BLaER1 treated with 17β-estradiol and CSF1 and Interleukin-3, amounts not matched to agents 10 nM and 100 nM (cell line): ENCODE data around the gene TRMU.

Source experiments
- H3K27ac ChIP-seq, 11 experiments: shearing (Covaris generic); formaldehyde crosslinking; 2 replicates each; pipeline ENCODE4 v1.8.1; 2022
- H3K27me3 ChIP-seq, 11 experiments: shearing (Covaris generic); formaldehyde crosslinking; 2 replicates each; pipeline ENCODE4 v1.8.1; 2022
- H3K36me3 ChIP-seq, 11 experiments: shearing (Covaris generic); formaldehyde crosslinking; 2 replicates each; pipeline ENCODE4 v1.8.1; 2022
- H3K4me1 ChIP-seq, 10 experiments: shearing (Covaris generic); formaldehyde crosslinking; 2 replicates each; pipeline ENCODE4 v1.8.1; 2022
- H3K4me2 ChIP-seq, 11 experiments: shearing (Covaris generic); formaldehyde crosslinking; 2 replicates each; pipeline ENCODE4 v1.8.1; 2022
- H3K4me3 ChIP-seq, 10 experiments: shearing (Covaris generic); formaldehyde crosslinking; 2 replicates each; pipeline ENCODE4 v1.8.1; 2022
- H3K9ac ChIP-seq, 11 experiments: shearing (Covaris generic); formaldehyde crosslinking; 2 replicates each; pipeline ENCODE4 v1.8.1; 2022
- H3K9me3 ChIP-seq, 11 experiments: shearing (Covaris generic); formaldehyde crosslinking; replicated peaks in 1 of 11; 2 replicates each; pipeline ENCODE4 v1.8.1; 2022
- H4K20me1 ChIP-seq, 11 experiments: shearing (Covaris generic); formaldehyde crosslinking; 2 replicates each; pipeline ENCODE4 v1.8.1; 2022
- Cebpa-rat ChIP-seq, 11 experiments: shearing (Covaris generic); IDR thresholded peaks; 2 replicates each; pipeline ENCODE4 v1.8.1; 2022

Gene TRMU

GRCh38 chr22:46323162-46323561 lies 12.4 kb upstream of the TRMU start:
- Histone ChIP-seq H4K20me1 (peaks cover 0 to 83% (median 38%) of the 10 kb centered on the region in 11 experiments; a peak in 13 of 22 replicates), H3K36me3 (peaks cover 7 to 100% (median 100%) of the 10 kb centered on the region in 11 experiments), H3K4me2 (no peak overlapping the region)

GRCh38 chr22:46326066-46326680 lies 9.3 kb upstream of the TRMU start:
- H3K4me3 ChIP-seq: no peak overlapping the region
- no peaks in the 10 kb centered on the region for H3K4me1 ChIP-seq
- no peak overlapping the region for H3K9ac ChIP-seq
- H3K4me2 ChIP-seq: no peak overlapping the region
- peaks cover 0 to 100% (median 100%) of the 10 kb centered on the region in 11 experiments; a peak in 21 of 22 replicates for H3K36me3 ChIP-seq
- H4K20me1 ChIP-seq: peaks cover 0 to 73% (median 16%) of the 10 kb centered on the region in 11 experiments; a peak in 12 of 22 replicates
- H3K27me3 ChIP-seq: no peaks in the 10 kb centered on the region
- no peak overlapping the region for H3K27ac ChIP-seq
- no peaks in the 10 kb centered on the region for H3K9me3 ChIP-seq
- no peak for TF ChIP-seq Cebpa-rat (IDR thresholded peaks at IDR 0.05)

More at GRCh38 chr22:46323162-46323561, 12.4 kb upstream of the TRMU start:
- H3K27me3 ChIP-seq: no peaks in the 10 kb centered on the region
- no peak overlapping the region for H3K4me3 ChIP-seq
- no peaks in the 10 kb centered on the region for H3K4me1 ChIP-seq
- H3K9me3 ChIP-seq: no peaks in the 10 kb centered on the region
- no peak for TF ChIP-seq Cebpa-rat (IDR thresholded peaks at IDR 0.05)
- no peak overlapping the region for H3K27ac ChIP-seq
- H3K9ac ChIP-seq: no peak overlapping the region

- H4K20me1 ChIP-seq: peaks cover 0 to 68% (median 6%) of the 10 kb centered on the region in 11 experiments; a peak in 10 of 22 replicates
- no peaks in the 10 kb centered on the region for H3K4me1 ChIP-seq
- H3K9me3 ChIP-seq: no peaks in the 10 kb centered on the region
- no peak for TF ChIP-seq Cebpa-rat (IDR thresholded peaks at IDR 0.05)
- peaks cover 0 to 100% (median 99%) of the 10 kb centered on the region in 11 experiments; a peak in 21 of 22 replicates for H3K36me3 ChIP-seq
- H3K4me2 ChIP-seq: no peak overlapping the region
- H3K27ac ChIP-seq: no peak overlapping the region
- no peak overlapping the region for H3K4me3 ChIP-seq
- peak overlapping the region in 1 of 11 experiments; percentile 7; a peak in 2 of 22 replicates for H3K9ac ChIP-seq
- H3K27me3 ChIP-seq: no peaks in the 10 kb centered on the region
Measured at GRCh38 chr22:46327691-46328465, 7.6 kb upstream of the TRMU start.

- peaks cover 0 to 100% (median 97%) of the 10 kb centered on the region in 11 experiments; a peak in 21 of 22 replicates for H3K36me3 ChIP-seq
- H3K9ac ChIP-seq: peak overlapping the region in 1 of 11 experiments; percentile 29; a peak in 1 of 22 replicates
- H3K4me1 ChIP-seq: no peaks in the 10 kb centered on the region
- TF ChIP-seq Cebpa-rat (IDR thresholded peaks at IDR 0.05): no peak
- no peaks in the 10 kb centered on the region for H3K9me3 ChIP-seq
- H3K4me3 ChIP-seq: no peak overlapping the region
- no peaks in the 10 kb centered on the region for H3K27me3 ChIP-seq
- H3K27ac ChIP-seq: no peak overlapping the region
- H3K4me2 ChIP-seq: no peak overlapping the region
- peaks cover 0 to 62% (median 0%) of the 10 kb centered on the region in 11 experiments; a peak in 8 of 22 replicates for H4K20me1 ChIP-seq
Measured at GRCh38 chr22:46328797-46329196, 6.7 kb upstream of the TRMU start.

- Histone ChIP-seq H3K4me1 (peaks cover 1 to 5% (median 4%) of the 10 kb centered on the region in 10 experiments; a peak in 18 of 20 replicates), H4K20me1 (peaks cover 0 to 54% (median 0%) of the 10 kb centered on the region in 11 experiments; a peak in 6 of 22 replicates), H3K27ac (no peak overlapping the region), H3K9ac (no peak overlapping the region; a peak in 2 of 22 replicates), H3K36me3 (peaks cover 0 to 92% (median 89%) of the 10 kb centered on the region in 11 experiments; a peak in 21 of 22 replicates), H3K4me3 (no peak overlapping the region), H3K9me3 (no peaks in the 10 kb centered on the region), H3K4me2 (no peak overlapping the region), H3K27me3 (no peaks in the 10 kb centered on the region)
- TF ChIP-seq Cebpa-rat (IDR thresholded peaks at IDR 0.05): no peak
Measured at GRCh38 chr22:46329616-46330015, 5.9 kb upstream of the TRMU start.

GRCh38 chr22:46330426-46330825 lies 5.1 kb upstream of the TRMU start:
- H4K20me1 ChIP-seq: peaks cover 0 to 51% (median 0%) of the 10 kb centered on the region in 11 experiments; a peak in 6 of 22 replicates
- H3K27me3 ChIP-seq: no peaks in the 10 kb centered on the region
- no peak for TF ChIP-seq Cebpa-rat (IDR thresholded peaks at IDR 0.05)
- peaks cover 0 to 84% (median 81%) of the 10 kb centered on the region in 11 experiments; a peak in 20 of 22 replicates for H3K36me3 ChIP-seq
- no peaks in the 10 kb centered on the region for H3K9me3 ChIP-seq
- no peak overlapping the region for H3K27ac ChIP-seq
- H3K9ac ChIP-seq: no peak overlapping the region; a peak in 1 of 22 replicates
- peaks cover 7 to 11% (median 9%) of the 10 kb centered on the region in 10 experiments; a peak in 19 of 20 replicates for H3K4me1 ChIP-seq
- no peak overlapping the region for H3K4me2 ChIP-seq
- H3K4me3 ChIP-seq: no peak overlapping the region

GRCh38 chr22:46331496-46331895 lies 4.0 kb upstream of the TRMU start:
- Histone ChIP-seq H3K27ac (no peak overlapping the region), H3K4me1 (peaks cover 8 to 15% (median 12%) of the 10 kb centered on the region in 10 experiments), H3K9ac (no peak overlapping the region), H4K20me1 (peaks cover under 1 to 45% (median 2%) of the 10 kb centered on the region in 11 experiments; a peak in 14 of 22 replicates), H3K4me2 (no peak overlapping the region), H3K27me3 (no peaks in the 10 kb centered on the region), H3K9me3 (no peaks in the 10 kb centered on the region), H3K4me3 (no peak overlapping the region), H3K36me3 (peaks cover 0 to 73% (median 70%) of the 10 kb centered on the region in 11 experiments; a peak in 20 of 22 replicates)
- no peak for TF ChIP-seq Cebpa-rat (IDR thresholded peaks at IDR 0.05)

- Histone ChIP-seq H3K27ac (peak overlapping the region; percentile 80 to 92 (median 89)), H3K4me1 (peaks cover 19 to 24% (median 22%) of the 10 kb centered on the region in 10 experiments), H3K4me3 (peak overlapping the region; percentile 70 to 99 (median 93)), H3K4me2 (peak overlapping the region; percentile 83 to 98 (median 94)), H4K20me1 (peaks cover 10 to 60% (median 37%) of the 10 kb centered on the region in 11 experiments; a peak in 19 of 22 replicates), H3K27me3 (no peaks in the 10 kb centered on the region), H3K9ac (peak overlapping the region; percentile 83 to 96 (median 88)), H3K36me3 (peaks cover 39 to 70% (median 63%) of the 10 kb centered on the region in 11 experiments), H3K9me3 (no peaks in the 10 kb centered on the region)
- TF ChIP-seq Cebpa-rat (IDR thresholded peaks at IDR 0.05): no peak
Measured at GRCh38 chr22:46336119-46337078, 885 bp downstream of the TRMU start.
